ENCODE data around the gene LPIN2.
A peak's percentile ranks its signal among the peaks of the same experiment; 100 is the strongest.
"Not testable (repeated sequence)": the region's sequence is repeated elsewhere in the genome, so short reads cannot be mapped to it uniquely, and the experiment has no call there.

Gene LPIN2

GRCh38 chr18:3003766-3004165 lies 9.2 kb downstream of the LPIN2 start:
- DNase-seq, result not testable (repeated sequence)

DNA sequence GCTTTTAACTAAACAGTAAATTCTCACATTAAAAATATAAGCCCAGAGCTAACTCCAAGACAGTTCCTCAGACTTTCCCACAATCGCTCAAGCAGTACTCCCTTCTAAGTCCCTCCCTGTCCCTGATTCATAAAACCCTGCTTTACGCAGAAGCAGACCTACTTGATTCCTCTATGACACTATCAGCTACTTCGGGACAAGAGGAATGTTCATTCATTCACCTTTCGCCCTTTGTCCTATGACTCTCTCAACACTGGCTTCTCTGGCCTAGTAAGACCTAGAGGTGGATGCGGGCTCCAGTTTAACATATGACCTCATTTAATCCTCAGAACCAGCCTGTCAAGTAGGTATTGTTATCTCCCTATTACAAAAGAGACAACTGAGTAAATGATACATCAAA lies 10.2 kb downstream of the LPIN2 start:
- no peak for DNase-seq

DNA sequence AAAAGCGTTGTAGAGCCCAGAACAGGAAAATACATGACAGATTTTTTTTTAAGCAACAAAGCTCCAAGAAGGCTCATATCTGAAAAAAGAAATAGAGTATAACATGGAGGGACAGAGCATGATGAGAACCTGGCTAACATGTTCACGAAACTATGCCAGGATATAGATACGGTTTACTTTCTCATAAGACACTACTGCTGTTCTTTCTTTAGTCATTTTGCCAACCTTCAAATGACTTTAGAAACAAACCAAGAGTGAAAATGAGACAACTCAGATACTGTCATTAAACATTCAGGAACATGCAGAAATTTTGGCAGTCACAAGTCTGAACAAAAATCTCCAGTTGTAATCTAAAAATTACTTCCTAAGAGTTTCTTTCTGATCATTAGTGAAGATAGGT lies 14.3 kb downstream of the LPIN2 start:
- DNase-seq, result no peak

DNA sequence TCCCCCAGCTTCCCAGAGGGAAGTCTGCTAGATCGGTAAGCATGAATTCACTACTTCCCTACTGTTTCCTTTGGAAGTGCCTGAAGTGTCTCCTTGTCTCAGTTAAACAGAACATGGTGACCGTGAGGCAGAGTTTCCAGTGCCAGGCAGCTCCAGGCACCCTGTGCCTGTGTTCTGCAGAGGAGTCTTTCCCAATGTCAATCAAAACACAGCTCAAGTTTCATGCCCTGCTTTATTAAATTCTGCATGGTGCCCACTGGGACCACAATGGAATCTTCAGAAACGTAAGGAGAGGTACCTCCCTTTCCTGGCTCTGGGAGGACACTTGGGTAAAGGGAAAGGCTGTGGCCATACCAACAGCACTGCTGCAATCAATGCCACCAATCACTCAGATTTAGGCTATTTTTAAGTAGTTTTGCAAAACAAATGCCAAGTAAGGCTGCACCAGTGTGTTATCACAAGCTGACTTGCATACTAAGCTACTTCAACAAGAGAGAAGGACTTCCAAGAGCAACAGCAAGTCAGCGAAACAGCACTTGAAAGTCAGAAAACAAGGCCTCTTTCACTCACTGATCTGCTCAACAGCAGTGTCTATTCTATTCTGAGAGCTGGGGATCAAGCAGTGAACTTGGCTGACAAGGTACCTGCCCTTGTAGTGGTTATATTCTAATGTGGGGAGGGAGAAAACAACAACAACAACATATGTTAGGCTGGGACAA lies 14.9 kb downstream of the LPIN2 start:
- DNase-seq, result no peak

DNA sequence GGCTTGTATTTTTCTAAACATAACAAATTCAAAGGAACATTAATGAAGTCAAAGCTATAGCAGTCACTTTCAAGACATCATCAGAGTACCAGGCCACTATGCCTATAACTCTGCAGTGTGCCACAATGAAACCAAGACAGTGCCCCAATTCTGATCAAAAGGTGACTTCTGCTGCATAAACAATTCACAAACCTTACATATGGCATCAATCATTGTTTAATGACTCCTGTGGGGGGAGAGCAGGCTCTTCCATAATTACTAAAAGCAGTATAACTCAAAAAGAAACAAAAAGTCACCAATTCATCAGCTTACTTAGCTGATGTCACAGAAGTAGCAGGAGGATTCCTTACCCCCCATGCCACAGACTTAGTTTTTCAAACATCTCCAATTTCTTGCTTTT lies 15.5 kb downstream of the LPIN2 start:
- DNase-seq, result no peak

DNA sequence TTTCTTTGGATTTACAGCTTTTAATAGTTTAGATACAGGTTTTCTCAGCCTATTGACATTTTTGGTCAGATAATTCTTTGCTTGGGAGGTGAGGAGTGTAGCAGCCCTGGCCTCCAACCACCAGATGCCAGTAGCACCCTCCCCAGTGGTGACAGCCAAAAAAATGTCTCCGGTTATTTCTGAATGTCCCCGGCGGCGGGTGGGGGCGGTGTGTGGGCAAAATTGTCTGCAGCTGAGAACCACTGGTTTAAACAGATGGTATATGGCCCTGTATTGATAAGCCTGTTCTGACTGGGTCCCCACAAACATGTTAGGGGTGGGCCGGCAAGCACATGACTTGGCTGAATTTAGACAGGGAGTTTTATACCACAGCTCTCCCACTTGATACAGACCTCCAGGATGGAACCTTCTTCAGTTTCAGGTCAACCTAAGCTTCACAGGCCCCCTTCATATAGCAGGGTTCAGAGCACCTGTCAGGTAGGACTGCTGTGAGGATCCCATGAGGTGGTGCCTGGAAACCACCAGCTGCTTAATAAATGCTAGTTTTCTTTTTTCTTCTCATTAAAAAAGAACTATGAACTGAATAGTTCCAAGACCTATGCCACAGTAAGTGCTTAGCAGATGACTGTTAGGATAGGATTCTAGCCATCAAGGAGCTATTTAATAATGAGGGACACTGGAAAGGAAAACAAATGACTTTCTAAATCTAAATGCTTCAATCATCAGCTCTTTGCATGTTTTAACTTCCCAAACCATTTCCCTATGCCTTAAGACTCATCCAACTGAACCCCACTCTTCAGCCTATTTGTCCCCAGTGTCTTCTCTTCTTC lies 18.1 kb downstream of the LPIN2 start:
- DNase-seq, result no peak

GRCh38 chr18:2994020-2994589 lies 18.8 kb downstream of the LPIN2 start:
- DNase-seq, result no peak

DNA sequence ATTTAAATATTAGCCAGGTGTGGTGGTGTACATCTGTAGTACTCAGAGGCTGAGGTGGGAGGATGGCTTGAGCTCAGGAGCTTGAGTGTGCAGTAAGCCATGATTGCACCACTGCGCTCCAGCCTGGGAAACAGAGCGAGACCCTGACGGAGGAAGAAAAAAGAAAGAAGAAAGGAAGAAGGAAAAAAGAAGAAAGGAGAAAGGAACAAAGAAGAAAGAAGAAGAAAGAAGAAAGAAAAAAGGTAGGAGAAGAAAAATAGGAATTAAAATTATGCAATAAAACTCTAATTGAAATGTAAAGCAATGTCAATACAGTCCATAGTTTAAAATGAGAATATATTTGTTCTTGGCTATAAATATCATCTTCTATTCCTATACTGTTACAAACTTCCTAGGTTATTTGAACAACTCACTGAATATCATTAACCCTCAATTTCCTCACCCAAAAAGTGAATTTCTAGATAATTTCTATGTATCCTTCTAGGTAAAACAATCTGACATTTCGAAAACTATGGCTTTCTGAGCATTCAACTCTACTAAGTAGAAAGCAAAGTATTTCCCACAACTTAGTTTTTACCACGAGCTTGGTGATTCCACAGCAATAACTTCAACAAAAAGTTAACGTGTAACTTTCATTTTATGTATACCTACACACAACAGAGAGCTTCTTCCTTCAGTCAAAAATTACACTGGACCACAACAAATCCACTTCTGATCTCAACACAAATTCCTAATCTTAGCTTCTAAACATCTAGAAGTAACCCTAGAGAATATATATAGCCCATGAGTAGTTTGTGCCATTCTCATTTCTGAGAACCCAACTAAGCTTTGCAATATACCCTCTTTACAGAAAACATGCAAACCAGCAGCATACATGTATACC lies 19.7 kb downstream of the LPIN2 start:
- no peak for DNase-seq

GRCh38 chr18:2990956-2991640 lies 21.8 kb downstream of the LPIN2 start:
- no peak for DNase-seq

DNA sequence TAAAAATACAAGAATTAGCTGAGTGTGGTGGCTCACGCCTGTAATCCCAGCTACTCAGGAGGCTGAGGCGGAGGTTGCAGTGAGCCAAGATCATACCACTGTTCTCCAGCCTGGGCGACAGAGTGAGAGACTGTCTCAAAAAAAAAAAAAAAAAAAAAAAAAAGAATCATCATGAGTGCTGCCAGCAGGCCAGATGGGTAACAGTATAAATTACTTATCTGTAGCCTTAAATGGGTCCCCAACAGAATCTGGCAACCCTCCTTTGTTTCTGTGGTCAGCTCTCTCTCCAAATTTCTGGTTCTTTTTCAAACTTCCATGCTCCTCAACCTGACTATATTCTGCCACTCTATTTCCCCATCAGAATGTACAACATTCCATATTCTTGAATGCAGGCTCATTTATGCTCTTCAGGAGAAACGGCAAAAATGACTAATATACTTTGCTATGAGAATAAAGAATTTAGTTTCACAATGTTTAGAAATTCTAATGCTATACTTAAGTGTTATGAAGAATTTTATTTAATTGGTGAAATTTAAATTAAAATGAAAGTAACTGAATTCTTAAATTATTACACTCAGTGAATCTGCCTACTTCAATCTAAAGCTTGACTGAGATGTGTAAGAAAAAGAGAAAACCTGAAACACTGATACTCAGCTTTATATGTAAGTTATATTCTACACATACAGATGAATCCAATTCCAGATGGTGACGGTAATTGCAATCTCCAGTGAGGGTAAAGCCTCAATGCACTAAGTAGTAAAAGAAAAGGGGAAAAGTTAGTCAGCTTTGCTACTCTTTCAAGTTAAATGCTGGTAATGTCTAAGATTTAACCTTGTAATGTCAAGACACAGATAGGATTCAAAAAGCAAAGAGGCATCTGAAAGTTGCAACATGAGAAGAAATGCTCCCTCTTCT lies 24.8 kb downstream of the LPIN2 start:
- DNase-seq, result peak; percentile 92

- DNase-seq, result no peak
These were observed 26.6 kb downstream of the LPIN2 start for GRCh38 chr18:2986150-2986865.

DNA sequence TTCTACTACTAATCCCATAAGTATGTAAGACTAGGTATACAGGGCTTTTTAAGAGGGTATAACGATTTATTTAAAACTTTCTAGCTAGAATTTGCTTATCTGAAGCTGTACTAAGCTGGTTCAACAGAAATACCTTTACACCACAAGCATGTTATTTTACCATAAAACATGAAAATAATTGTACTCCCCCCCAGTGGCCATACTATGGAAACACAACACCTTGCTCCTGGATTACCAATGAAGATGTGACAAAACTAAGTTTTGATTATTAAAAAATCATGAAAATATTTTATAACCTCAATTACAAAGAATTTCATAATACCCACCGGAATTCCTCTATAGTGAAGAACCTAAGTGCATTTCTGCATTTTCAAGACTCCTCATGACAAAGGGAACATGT lies 27.3 kb downstream of the LPIN2 start:
- DNase-seq, result peak; percentile 38

DNA sequence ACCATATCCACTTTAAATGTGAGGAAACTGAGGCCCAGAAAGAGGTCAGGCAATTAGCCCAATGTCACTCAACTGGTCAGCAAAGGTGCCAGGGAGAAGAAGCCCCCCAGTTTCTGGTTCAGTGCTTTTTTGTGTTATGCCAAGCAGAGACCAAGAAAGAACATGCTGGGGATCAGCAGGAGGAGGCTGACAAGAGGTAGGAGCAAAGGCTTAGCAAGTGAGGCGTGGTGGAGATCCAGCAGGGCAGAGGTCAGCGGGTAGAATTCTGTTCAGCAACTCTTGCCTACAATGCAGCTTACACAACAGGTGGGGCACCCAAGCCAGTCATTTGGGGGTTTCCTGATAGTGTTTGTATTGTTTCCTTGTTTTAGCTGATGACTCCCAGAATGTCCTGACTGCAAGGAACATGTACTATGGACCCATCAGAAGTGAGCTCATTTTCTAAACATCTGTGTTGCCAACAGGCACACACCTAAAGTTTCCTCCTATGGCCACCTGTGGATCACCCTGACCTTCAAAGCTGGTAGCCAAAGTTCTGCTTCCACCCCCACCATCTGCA lies 28.2 kb downstream of the LPIN2 start:
- no peak for DNase-seq

DNA sequence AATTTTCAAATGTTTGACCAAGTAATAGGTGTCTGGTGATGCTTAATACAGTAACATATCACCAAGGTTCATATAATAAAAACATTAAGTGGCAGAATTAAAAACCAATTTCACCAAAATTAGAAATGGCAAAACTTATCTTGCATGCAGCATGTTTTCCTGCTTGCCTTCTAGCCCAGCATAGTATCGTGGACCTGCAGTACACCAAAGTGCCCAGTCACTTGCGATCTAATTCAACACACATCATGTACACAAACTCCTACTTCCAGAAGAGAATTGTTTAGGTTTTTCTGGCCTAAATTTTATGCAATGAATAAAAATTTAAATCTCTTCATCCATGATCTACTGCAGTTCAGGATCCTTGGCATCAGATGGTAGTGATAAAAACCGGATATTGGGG lies 28.9 kb downstream of the LPIN2 start:
- DNase-seq, result no peak

GRCh38 chr18:2983296-2983695 lies 29.6 kb downstream of the LPIN2 start:
- DNase-seq, result peak; percentile 49

DNA sequence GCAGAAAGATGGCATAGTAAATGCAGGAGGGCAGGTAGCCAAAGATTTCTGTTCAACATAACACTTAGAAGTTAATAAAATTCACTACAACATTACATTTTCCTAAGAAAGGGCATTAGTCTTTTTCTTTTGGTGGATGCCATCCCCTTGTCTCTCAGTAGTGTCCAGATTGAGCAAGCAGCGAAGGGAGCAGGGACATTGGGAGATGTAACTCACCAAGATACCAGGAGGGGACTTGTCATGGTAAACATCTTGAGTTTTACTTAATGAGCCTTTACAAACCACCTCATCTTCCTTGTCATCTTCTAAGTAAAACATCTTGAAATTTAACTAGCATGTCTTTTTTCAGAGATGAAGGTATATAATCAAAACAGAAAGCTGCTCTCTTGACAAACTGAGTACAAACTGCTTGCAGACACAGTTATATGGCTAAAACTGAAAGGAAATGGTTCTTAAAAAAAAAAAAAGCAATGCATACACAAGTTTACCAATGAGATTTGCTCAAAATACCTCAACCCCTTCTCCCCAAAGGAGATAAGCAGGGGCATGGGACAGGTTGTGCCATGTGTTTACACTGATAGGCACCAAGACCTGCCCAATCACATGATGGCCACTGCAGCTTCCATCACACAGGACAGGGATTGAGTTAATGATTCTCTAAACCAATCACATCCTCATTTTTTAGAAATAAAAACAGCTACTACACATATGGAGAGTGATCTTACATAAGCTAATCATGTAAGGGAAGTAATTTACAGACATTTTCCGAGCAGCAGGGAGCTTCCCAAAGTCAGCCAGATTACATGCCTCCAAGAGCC lies 30.3 kb downstream of the LPIN2 start:
- no peak for DNase-seq

DNA sequence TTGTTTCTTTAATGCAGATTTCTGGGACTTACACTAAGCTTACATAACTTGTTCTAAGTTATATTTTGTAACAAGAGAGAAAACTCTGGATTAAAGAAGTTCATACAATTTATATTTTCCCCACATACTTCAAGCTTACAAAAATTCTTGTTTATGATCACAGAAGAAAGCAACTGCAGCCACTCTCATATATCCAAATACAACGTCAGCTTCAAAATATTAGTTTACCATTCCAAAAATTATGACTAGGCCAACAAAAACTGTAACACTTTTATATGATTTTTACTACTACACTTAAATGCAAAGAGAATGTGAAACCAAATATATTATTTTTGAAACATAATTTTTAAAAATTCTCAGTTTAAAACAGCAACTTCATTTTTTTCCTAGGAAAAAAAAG lies 30.9 kb downstream of the LPIN2 start:
- no peak for DNase-seq

DNA sequence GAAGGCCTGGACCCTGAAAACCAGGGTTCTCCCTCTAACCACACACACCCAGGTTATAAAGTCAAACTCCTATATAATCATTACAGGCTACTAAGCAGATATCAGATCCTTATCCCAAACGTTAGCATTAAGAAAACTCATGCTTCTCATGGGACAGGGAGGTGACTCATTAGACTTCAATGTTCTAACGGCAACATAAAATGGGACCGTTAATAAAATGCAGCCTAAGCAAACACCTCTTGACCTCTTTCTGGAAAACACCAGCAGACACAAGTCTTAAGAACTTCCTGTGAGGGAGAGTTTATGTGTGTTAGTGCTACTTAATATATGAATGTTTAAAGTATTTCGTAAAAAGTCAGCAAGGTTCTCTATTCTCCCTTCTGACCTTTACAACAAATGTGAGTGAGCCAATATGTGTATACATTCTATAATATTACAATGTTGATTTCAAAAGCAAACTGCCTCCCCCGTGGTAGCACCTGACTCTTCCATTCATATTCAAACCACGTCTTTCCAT lies 31.7 kb downstream of the LPIN2 start:
- DNase-seq, result peak; percentile 83
